ENCODE data around the gene MACROH2A1. TPM values are rescaled to one million over a fixed set of nuclear protein-coding genes. Genes with fewer than 3 reads are reported as not detected.

MACROH2A1 gene
- total and polyA plus RNA-seq, 9 of the 15 experiments (the other 6 are each of a cell fraction or from before 2014, with no cell fraction given) = 44.9 to 289 (median 193) TPM

DNA sequence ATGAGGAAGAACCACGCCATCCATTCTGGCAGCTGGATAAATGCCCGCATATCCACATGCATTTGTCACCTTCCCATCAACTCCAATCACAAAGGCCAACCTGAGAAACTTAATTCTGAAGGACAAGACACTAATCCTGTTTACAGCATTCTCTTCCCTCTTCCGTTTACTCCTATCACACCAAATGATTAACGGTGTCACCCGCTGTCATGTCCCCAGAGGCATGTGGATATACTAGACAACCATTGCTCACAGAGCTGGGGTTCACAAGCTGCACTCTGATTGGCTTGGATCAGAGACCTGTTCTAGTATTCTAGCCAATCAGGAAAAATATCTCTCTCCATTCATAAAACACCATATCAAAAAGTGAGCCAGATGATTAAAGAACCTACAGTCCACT lies 3.6 kb downstream of the MACROH2A1 start (continued):
- TF ChIP-seq, protein P1, sequence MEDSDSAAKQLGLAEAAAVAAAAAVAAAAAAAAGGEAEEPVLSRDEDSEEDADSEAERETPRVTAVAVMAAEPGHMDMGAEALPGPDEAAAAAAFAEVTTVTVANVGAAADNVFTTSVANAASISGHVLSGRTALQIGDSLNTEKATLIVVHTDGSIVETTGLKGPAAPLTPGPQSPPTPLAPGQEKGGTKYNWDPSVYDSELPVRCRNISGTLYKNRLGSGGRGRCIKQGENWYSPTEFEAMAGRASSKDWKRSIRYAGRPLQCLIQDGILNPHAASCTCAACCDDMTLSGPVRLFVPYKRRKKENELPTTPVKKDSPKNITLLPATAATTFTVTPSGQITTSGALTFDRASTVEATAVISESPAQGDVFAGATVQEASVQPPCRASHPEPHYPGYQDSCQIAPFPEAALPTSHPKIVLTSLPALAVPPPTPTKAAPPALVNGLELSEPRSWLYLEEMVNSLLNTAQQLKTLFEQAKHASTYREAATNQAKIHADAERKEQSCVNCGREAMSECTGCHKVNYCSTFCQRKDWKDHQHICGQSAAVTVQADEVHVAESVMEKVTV (CRISPR knock-in tag; IDR thresholded peaks at IDR 0.05) = no peak
- no peak for TF ChIP-seq CREM (IDR thresholded peaks at IDR 0.05; ENCODE audit: low read depth)
- 0 out of 2 replicates have a peak, but pooled peaks have one; percentile 30 for TF ChIP-seq L3MBTL2 (IDR thresholded peaks at IDR 0.05)
- TF ChIP-seq MTA3 (IDR thresholded peaks at IDR 0.05; ENCODE audit: borderline replicate concordance) = no peak
- TF ChIP-seq, protein P2, sequence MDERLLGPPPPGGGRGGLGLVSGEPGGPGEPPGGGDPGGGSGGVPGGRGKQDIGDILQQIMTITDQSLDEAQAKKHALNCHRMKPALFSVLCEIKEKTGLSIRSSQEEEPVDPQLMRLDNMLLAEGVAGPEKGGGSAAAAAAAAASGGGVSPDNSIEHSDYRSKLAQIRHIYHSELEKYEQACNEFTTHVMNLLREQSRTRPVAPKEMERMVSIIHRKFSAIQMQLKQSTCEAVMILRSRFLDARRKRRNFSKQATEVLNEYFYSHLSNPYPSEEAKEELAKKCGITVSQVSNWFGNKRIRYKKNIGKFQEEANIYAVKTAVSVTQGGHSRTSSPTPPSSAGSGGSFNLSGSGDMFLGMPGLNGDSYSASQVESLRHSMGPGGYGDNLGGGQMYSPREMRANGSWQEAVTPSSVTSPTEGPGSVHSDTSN (CRISPR knock-in tag; IDR thresholded peaks at IDR 0.05; ENCODE audit: low read depth) = no peak
- TF ChIP-seq, protein P2 (tag; conservative IDR thresholded peaks at IDR 0.05; ENCODE audit: low read depth) = peak; percentile 92
- TF ChIP-seq, protein P3, sequence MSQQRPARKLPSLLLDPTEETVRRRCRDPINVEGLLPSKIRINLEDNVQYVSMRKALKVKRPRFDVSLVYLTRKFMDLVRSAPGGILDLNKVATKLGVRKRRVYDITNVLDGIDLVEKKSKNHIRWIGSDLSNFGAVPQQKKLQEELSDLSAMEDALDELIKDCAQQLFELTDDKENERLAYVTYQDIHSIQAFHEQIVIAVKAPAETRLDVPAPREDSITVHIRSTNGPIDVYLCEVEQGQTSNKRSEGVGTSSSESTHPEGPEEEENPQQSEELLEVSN (IDR thresholded peaks at IDR 0.05; ENCODE audit: borderline replicate concordance in 1 of 2, extremely low read depth in 1 of 2, insufficient read depth in 1 of 2, insufficient read length in 1 of 2, low read depth in 1 of 2, low read length in 1 of 2, poor library complexity in 1 of 2, severe bottlenecking in 1 of 2) = no peak
- TF ChIP-seq, protein P4, sequence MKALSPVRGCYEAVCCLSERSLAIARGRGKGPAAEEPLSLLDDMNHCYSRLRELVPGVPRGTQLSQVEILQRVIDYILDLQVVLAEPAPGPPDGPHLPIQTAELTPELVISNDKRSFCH (CRISPR knock-in tag; IDR thresholded peaks at IDR 0.05) = no peak
- TF ChIP-seq, protein P4 (tag; IDR thresholded peaks at IDR 0.05) = no peak
- TF ChIP-seq, protein P5, sequence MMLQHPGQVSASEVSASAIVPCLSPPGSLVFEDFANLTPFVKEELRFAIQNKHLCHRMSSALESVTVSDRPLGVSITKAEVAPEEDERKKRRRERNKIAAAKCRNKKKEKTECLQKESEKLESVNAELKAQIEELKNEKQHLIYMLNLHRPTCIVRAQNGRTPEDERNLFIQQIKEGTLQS (IDR thresholded peaks at IDR 0.05) = no peak
- TF ChIP-seq, protein P5 (CRISPR knock-in tag; conservative IDR thresholded peaks at IDR 0.05) = no peak
- TF ChIP-seq, protein P6, sequence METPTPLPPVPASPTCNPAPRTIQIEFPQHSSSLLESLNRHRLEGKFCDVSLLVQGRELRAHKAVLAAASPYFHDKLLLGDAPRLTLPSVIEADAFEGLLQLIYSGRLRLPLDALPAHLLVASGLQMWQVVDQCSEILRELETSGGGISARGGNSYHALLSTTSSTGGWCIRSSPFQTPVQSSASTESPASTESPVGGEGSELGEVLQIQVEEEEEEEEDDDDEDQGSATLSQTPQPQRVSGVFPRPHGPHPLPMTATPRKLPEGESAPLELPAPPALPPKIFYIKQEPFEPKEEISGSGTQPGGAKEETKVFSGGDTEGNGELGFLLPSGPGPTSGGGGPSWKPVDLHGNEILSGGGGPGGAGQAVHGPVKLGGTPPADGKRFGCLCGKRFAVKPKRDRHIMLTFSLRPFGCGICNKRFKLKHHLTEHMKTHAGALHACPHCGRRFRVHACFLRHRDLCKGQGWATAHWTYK (CRISPR knock-in tag; IDR thresholded peaks at IDR 0.05) = no peak
- TF ChIP-seq RBM39 (optimal IDR thresholded peaks at IDR 0.05; ENCODE audit: low read depth, low read length) = no peak
- TF ChIP-seq, protein P7, sequence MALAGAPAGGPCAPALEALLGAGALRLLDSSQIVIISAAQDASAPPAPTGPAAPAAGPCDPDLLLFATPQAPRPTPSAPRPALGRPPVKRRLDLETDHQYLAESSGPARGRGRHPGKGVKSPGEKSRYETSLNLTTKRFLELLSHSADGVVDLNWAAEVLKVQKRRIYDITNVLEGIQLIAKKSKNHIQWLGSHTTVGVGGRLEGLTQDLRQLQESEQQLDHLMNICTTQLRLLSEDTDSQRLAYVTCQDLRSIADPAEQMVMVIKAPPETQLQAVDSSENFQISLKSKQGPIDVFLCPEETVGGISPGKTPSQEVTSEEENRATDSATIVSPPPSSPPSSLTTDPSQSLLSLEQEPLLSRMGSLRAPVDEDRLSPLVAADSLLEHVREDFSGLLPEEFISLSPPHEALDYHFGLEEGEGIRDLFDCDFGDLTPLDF (CRISPR knock-in tag; IDR thresholded peaks at IDR 0.05) = no peak
- no peak for TF ChIP-seq RBFOX2 (IDR thresholded peaks at IDR 0.05; ENCODE audit: low read depth, low read length)
- no peak for TF ChIP-seq ZNF347 (CRISPR knock-in tag; IDR thresholded peaks at IDR 0.05; ENCODE audit: low read depth)
- TF ChIP-seq, protein P8, sequence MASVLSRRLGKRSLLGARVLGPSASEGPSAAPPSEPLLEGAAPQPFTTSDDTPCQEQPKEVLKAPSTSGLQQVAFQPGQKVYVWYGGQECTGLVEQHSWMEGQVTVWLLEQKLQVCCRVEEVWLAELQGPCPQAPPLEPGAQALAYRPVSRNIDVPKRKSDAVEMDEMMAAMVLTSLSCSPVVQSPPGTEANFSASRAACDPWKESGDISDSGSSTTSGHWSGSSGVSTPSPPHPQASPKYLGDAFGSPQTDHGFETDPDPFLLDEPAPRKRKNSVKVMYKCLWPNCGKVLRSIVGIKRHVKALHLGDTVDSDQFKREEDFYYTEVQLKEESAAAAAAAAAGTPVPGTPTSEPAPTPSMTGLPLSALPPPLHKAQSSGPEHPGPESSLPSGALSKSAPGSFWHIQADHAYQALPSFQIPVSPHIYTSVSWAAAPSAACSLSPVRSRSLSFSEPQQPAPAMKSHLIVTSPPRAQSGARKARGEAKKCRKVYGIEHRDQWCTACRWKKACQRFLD (CRISPR knock-in tag; IDR thresholded peaks at IDR 0.05) = no peak

Data from K562 (cell line).